ENCODE measurements around the gene NALCN.

GRCh38 chr13:101425623-101426022 lies 9.3 kb upstream of the NALCN start:
- TF ChIP-seq CTCF (IDR thresholded peaks at IDR 0.05): no peak
- no peak for TF ChIP-seq POLR2A (IDR thresholded peaks at IDR 0.05)

Measured in lower leg skin (tissue), 3 donors.